GM12892 (cell line): Measurements from ENCODE around the gene DPT.

Source experiments
- DNase-seq: peaks from one replicate; pipeline ENCODE4 v3.0.0; 2011; ENCODE audit not compliant: insufficient read length
- FAIRE-seq: peaks from 2 replicates; lab custom pipeline; 2011; peaks lifted over from hg19 to GRCh38; lab: Jason Lieb, UNC
- POLR2A ChIP-seq: IDR thresholded peaks from 2 replicates; pipeline ENCODE4 v1.6.1; 2011; ENCODE audit warnings: low read depth, low read length, control low read depth
- POLR2AphosphoS5 ChIP-seq: IDR thresholded peaks from 2 replicates; pipeline ENCODE4 v1.6.1; 2011; ENCODE audit warnings: low read depth, low read length, control low read depth
- TAF1 ChIP-seq: IDR thresholded peaks from 2 replicates; pipeline ENCODE4 v1.6.1; 2011; ENCODE audit warnings: low read depth, mild to moderate bottlenecking, control low read depth, low read length, borderline replicate concordance

Gene DPT

DNA sequence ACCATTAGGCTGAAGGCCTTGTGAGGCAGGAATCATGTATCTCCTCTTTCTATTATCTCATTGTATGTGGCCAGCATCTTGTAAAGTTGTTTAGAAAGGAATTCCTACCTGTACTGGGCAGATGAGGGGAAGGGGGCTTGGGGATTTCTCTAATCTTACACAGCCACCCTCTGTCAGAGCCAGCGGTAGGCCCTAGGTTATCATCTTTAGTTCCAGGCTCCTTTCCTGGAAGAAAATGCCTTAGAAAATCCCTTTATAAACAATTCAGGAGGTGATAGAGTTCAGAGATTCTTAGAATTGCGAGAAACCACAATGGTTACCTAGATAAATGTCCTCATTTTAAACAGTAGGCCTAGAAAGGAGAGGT is 35.2 kb downstream of the DPT start:
- TF ChIP-seq POLR2AphosphoS5 (no peak), TAF1 (no peak), POLR2A (no peak)
- DNase-seq (no peak), FAIRE-seq (no peak)

GRCh38 chr1:168693197-168693871 is 35.7 kb downstream of the DPT start:
- DNase-seq (no peak), FAIRE-seq (no peak)
- no peak for TF ChIP-seq POLR2AphosphoS5
- no peak for TF ChIP-seq POLR2A
- TF ChIP-seq TAF1 = no peak

GRCh38 chr1:168692472-168692871 is 36.5 kb downstream of the DPT start:
- TF ChIP-seq TAF1 (no peak), POLR2A (no peak), POLR2AphosphoS5 (no peak)
- FAIRE-seq (no peak), DNase-seq (no peak)

DNA sequence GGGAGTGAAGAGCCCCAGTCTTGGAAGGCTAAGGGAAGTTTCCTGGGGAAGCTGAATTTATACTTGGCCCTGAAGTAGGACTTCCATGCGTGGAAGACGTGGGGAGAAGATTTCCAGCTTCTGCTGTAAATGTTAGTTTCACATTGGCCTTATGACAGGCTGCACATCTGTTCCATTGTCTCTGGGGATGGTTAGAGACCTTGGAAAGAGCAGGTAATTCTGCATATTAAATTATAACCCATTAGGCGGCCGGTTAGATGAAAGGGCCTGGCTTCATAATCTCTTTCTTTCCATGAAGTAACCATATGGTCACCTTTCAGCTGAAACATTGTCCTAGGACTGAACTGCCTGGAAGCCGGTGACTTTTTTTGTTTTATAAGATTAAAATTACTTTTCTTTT is 37.5 kb downstream of the DPT start:
- DNase-seq = no peak
- FAIRE-seq = no peak
- no peak for TF ChIP-seq POLR2AphosphoS5
- TF ChIP-seq TAF1 = no peak
- TF ChIP-seq POLR2A = no peak

- TF ChIP-seq TAF1 = no peak
- no peak for TF ChIP-seq POLR2A
- TF ChIP-seq POLR2AphosphoS5 = no peak
- FAIRE-seq (no peak), DNase-seq (no peak)
Measured at GRCh38 chr1:168689726-168690602, 39.0 kb downstream of the DPT start.

GRCh38 chr1:168689327-168689657 is 39.7 kb downstream of the DPT start:
- no peak for FAIRE-seq
- DNase-seq = no peak
- no peak for TF ChIP-seq POLR2A
- no peak for TF ChIP-seq TAF1
- TF ChIP-seq POLR2AphosphoS5 = no peak

DNA sequence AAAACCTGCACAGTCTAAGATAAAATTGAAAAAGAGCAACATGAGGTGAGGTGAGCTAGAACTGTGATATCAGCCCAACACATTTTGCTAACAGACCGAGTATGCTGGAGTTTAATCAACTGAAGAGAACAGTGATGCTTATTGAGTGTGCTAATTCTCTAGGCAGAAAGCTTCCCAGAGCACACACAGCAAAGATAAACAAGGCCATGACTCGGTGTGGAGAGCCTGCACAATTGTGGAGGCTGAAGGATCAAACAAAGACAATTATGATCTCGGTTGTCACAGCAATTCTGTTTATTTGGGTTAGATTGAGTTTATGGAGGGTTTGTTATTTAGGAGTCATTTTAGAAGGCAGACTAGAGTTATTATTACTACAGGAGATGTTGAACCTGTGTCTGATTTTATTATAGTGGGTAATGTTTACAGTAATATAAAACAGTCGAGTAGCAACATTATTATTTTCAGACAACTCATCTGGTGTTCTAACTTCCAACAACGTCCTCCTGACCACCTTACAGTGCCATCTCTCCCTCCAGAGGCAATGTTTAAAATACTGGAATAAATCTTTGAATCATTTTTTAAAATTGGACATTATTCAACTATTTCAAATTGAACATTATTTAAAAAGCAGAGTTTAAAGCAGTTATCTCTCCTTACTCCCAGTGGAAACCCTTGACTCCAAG is 40.2 kb downstream of the DPT start:
- TF ChIP-seq POLR2AphosphoS5 (no peak), TAF1 (no peak), POLR2A (no peak)
- no peak for FAIRE-seq
- no peak for DNase-seq

DNA sequence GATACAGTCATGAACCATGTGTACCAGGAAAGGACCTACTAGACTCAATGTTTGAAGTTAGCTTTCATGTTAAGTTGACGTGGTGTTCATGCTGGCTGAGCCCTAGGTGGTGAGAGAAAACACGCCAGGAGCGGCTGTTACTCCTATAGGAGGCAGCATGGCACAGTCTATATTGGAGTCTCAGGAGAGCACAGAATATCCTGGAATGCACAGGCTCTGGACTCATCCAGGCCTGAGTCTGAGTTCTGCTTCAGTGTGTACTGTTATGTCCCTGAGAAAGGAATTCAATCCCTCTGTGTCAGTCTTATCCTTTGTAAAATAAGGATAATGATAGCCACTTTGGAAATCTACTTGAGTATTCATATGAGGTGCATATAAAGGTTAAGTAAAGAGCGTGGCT is 41.2 kb downstream of the DPT start:
- no peak for TF ChIP-seq POLR2AphosphoS5
- no peak for TF ChIP-seq POLR2A
- no peak for TF ChIP-seq TAF1
- DNase-seq (no peak), FAIRE-seq (no peak)

- DNase-seq = no peak
- no peak for FAIRE-seq
- TF ChIP-seq POLR2AphosphoS5 (no peak), POLR2A (no peak), TAF1 (no peak)
Measured at GRCh38 chr1:168686666-168687065, 42.3 kb downstream of the DPT start.

GRCh38 chr1:168683871-168684270 is 45.1 kb downstream of the DPT start:
- TF ChIP-seq POLR2AphosphoS5 = no peak
- no peak for TF ChIP-seq TAF1
- TF ChIP-seq POLR2A = no peak
- FAIRE-seq (no peak), DNase-seq (no peak)

DNA sequence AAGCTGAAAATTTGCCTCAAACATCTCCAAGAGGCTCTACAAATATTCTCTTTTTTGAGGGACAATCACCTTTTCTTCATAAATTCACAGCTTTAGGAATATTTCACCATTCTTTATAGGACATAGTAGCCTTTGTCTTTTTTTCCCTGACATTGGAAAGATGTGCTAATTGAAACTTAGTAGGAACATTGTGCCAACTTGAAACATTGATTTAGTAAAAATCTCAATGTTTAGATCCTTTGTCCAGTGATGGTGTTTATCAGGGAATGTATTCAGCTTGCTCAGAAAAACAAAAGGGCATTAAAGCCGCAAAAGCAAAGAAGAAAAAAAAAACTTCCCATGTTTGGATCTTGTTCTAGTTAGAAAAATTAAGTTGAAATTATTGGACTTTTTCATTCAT is 52.1 kb downstream of the DPT start:
- FAIRE-seq (no peak), DNase-seq (no peak)
- TF ChIP-seq POLR2A (no peak), POLR2AphosphoS5 (no peak)
